D721Med (cell line): ENCODE results near the gene MAPK6.

Experiments
- DNase-seq: peaks from one replicate; pipeline ENCODE4 v3.0.0; 2011; ENCODE audit warnings: low spot score; ENCODE audit not compliant: insufficient read length
- FAIRE-seq: peaks from 2 replicates; lab custom pipeline; 2011; peaks lifted over from hg19 to GRCh38; lab: Jason Lieb, UNC
- CTCF ChIP-seq: IDR thresholded peaks from 2 replicates; pipeline ENCODE4 v1.5.1; 2012; ENCODE audit warnings: mild to moderate bottlenecking, control low read depth; ENCODE audit not compliant: insufficient read depth; ENCODE audit errors: missing control alignments

The MAPK6 gene

GRCh38 chr15:52115598-52116427, 96.8 kb downstream of the MAPK6 start:
- FAIRE-seq, result no peak
- TF ChIP-seq CTCF, result no peak
- DNase-seq, result no peak
